Measurements from ENCODE around the gene MAPKAPK2. TPM values are rescaled to one million over a fixed set of nuclear protein-coding genes. Genes with fewer than 3 reads are reported as not detected.

Gene MAPKAPK2
- polyA plus RNA-seq, 1 donor from 2014 or later: 9.0 TPM

DNA sequence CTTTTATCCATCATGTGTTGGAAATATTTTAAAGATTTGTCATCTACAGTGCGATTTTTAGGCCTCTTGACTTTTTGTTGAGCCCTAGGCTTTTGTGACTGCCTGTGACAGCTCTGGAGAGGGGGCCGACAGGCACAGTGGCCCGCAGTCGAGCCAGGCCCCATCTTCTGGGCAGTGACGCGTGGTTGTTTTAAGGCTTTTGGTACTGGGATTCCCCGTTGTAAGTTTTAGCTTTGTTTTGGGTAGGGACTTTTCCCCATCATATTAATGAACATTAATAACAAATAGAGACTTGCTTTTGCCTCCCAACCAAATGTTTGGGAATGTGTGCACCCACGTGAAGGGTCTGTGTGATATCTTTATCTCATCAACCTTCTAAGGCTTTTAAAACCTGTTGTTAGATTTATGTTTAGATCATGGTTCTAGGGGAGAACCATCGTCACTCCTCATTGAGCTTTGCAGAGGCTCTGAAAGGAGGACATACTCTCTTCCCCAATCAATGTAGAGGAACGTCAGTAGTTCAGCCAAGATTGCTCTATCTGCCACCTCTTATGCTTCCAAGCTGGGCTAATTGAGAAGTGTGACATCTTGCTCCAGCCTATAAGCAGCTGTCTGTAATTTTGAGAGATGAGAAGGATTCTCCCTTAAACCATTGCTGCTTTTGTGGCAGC, 34.6 kb downstream of the MAPKAPK2 start:
- Histone ChIP-seq H3K9ac (ENCODE audit: low read length) (no peak overlapping the region), H3K9me3 (ENCODE audit: low read length) (no peaks in the 10 kb centered on the region), H3K27me3 (ENCODE audit: insufficient read depth, low read depth, low read length) (no peaks in the 10 kb centered on the region), H3F3A (ENCODE audit: insufficient read depth, low read length, poor library complexity, severe bottlenecking) (no peaks in the 10 kb centered on the region), H3K4me3 (ENCODE audit: low read length) (no peak overlapping the region), H3K27ac (ENCODE audit: low read length) (no peak overlapping the region), H4K20me1 (ENCODE audit: insufficient read depth) (no peaks in the 10 kb centered on the region), H3K9me2 (ENCODE audit: insufficient read depth, low read length) (no peaks in the 10 kb centered on the region), H3K36me3 (ENCODE audit: insufficient read depth, low read length) (no peaks in the 10 kb centered on the region), H2AFZ (ENCODE audit: low read depth, low read length) (no peak overlapping the region), H3K4me2 (ENCODE audit: low read length) (no peak overlapping the region), H3K79me2 (replicated peaks; ENCODE audit: insufficient read depth, low read length) (peaks cover 22% of the 10 kb centered on the region)
- no peak for TF ChIP-seq RAD21 (conservative IDR thresholded peaks at IDR 0.05)
- no peak for TF ChIP-seq EP300 (conservative IDR thresholded peaks at IDR 0.05; ENCODE audit: poor library complexity, severe bottlenecking)
- TF ChIP-seq MXI1 (conservative IDR thresholded peaks at IDR 0.05; ENCODE audit: poor library complexity, severe bottlenecking): no peak
- TF ChIP-seq EZH2 (IDR thresholded peaks at IDR 0.05; ENCODE audit: borderline replicate concordance, insufficient read depth, low read length, poor library complexity, severe bottlenecking): no peak
- no peak for TF ChIP-seq POLR2AphosphoS5 (IDR thresholded peaks at IDR 0.05)
- TF ChIP-seq TAF1 (IDR thresholded peaks at IDR 0.05; ENCODE audit: low read depth): no peak
- TF ChIP-seq SMC3 (conservative IDR thresholded peaks at IDR 0.05; ENCODE audit: poor library complexity): no peak
- TF ChIP-seq, protein P1, sequence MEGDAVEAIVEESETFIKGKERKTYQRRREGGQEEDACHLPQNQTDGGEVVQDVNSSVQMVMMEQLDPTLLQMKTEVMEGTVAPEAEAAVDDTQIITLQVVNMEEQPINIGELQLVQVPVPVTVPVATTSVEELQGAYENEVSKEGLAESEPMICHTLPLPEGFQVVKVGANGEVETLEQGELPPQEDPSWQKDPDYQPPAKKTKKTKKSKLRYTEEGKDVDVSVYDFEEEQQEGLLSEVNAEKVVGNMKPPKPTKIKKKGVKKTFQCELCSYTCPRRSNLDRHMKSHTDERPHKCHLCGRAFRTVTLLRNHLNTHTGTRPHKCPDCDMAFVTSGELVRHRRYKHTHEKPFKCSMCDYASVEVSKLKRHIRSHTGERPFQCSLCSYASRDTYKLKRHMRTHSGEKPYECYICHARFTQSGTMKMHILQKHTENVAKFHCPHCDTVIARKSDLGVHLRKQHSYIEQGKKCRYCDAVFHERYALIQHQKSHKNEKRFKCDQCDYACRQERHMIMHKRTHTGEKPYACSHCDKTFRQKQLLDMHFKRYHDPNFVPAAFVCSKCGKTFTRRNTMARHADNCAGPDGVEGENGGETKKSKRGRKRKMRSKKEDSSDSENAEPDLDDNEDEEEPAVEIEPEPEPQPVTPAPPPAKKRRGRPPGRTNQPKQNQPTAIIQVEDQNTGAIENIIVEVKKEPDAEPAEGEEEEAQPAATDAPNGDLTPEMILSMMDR (IDR thresholded peaks at IDR 0.05; ENCODE audit: poor library complexity, severe bottlenecking): no peak
- TF ChIP-seq, protein P2, sequence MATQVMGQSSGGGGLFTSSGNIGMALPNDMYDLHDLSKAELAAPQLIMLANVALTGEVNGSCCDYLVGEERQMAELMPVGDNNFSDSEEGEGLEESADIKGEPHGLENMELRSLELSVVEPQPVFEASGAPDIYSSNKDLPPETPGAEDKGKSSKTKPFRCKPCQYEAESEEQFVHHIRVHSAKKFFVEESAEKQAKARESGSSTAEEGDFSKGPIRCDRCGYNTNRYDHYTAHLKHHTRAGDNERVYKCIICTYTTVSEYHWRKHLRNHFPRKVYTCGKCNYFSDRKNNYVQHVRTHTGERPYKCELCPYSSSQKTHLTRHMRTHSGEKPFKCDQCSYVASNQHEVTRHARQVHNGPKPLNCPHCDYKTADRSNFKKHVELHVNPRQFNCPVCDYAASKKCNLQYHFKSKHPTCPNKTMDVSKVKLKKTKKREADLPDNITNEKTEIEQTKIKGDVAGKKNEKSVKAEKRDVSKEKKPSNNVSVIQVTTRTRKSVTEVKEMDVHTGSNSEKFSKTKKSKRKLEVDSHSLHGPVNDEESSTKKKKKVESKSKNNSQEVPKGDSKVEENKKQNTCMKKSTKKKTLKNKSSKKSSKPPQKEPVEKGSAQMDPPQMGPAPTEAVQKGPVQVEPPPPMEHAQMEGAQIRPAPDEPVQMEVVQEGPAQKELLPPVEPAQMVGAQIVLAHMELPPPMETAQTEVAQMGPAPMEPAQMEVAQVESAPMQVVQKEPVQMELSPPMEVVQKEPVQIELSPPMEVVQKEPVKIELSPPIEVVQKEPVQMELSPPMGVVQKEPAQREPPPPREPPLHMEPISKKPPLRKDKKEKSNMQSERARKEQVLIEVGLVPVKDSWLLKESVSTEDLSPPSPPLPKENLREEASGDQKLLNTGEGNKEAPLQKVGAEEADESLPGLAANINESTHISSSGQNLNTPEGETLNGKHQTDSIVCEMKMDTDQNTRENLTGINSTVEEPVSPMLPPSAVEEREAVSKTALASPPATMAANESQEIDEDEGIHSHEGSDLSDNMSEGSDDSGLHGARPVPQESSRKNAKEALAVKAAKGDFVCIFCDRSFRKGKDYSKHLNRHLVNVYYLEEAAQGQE (IDR thresholded peaks at IDR 0.05; ENCODE audit: borderline replicate concordance): no peak

DNA sequence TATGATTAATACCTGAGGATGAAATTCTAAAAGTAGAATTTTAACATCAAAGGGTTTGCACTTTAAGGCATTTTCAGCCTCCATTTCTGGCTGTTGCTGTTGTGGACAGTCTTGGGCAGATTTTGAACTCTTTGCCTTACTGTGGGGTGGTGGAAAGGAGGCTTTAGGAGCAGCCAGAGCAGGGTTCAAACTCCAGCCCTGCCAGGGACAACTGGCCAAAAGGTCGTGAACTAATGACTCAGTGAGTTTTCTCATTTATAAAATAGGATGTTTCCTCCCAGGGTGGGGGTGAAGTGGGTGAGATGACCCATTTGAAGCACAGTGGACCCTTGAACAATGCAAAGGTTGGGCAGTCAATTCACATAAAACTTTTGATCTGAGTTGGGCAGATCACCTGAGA, 36.7 kb downstream of the MAPKAPK2 start:
- H3F3A ChIP-seq (ENCODE audit: insufficient read depth, low read length, poor library complexity, severe bottlenecking): no peaks in the 10 kb centered on the region
- no peaks in the 10 kb centered on the region for H3K9me2 ChIP-seq (ENCODE audit: insufficient read depth, low read length)
- no peak overlapping the region for H2AFZ ChIP-seq (ENCODE audit: low read depth, low read length)
- H4K20me1 ChIP-seq (ENCODE audit: insufficient read depth): no peaks in the 10 kb centered on the region
- no peaks in the 10 kb centered on the region for H3K27me3 ChIP-seq (ENCODE audit: insufficient read depth, low read depth, low read length)
- H3K9ac ChIP-seq (ENCODE audit: low read length): no peak overlapping the region
- no peak overlapping the region for H3K4me2 ChIP-seq (ENCODE audit: low read length)
- no peak overlapping the region for H3K27ac ChIP-seq (ENCODE audit: low read length)
- peaks cover 12% of the 10 kb centered on the region for H3K79me2 ChIP-seq (replicated peaks; ENCODE audit: insufficient read depth, low read length)
- H3K4me3 ChIP-seq (ENCODE audit: low read length): no peak overlapping the region
- TF ChIP-seq RAD21 (conservative IDR thresholded peaks at IDR 0.05): no peak
- no peak for TF ChIP-seq EZH2 (IDR thresholded peaks at IDR 0.05; ENCODE audit: borderline replicate concordance, insufficient read depth, low read length, poor library complexity, severe bottlenecking)
- TF ChIP-seq, protein P1 (IDR thresholded peaks at IDR 0.05; ENCODE audit: poor library complexity, severe bottlenecking): no peak
- TF ChIP-seq SMC3 (conservative IDR thresholded peaks at IDR 0.05; ENCODE audit: poor library complexity): no peak
- no peak for TF ChIP-seq EP300 (conservative IDR thresholded peaks at IDR 0.05; ENCODE audit: poor library complexity, severe bottlenecking)
- no peak for TF ChIP-seq MXI1 (conservative IDR thresholded peaks at IDR 0.05; ENCODE audit: poor library complexity, severe bottlenecking)
- no peak for TF ChIP-seq POLR2AphosphoS5 (IDR thresholded peaks at IDR 0.05)
- no peaks in the 10 kb centered on the region for H3K36me3 ChIP-seq (ENCODE audit: insufficient read depth, low read length)
- no peaks in the 10 kb centered on the region for H3K9me3 ChIP-seq (ENCODE audit: low read length)
